Skeletal muscle cell (primary cell): ENCODE results near the gene MBD5.

Experiments used
- DNase-seq: peaks from one replicate; pipeline ENCODE4 v3.0.0-alpha.2; 2010; ENCODE audit warnings: low read depth
- H3K4me3 ChIP-seq: 2 replicates; pipeline ENCODE4 v1.5.1; 2011; ENCODE audit warnings: low read depth, mild to moderate bottlenecking, control low read depth, low read length, moderate library complexity

Gene MBD5

DNA sequence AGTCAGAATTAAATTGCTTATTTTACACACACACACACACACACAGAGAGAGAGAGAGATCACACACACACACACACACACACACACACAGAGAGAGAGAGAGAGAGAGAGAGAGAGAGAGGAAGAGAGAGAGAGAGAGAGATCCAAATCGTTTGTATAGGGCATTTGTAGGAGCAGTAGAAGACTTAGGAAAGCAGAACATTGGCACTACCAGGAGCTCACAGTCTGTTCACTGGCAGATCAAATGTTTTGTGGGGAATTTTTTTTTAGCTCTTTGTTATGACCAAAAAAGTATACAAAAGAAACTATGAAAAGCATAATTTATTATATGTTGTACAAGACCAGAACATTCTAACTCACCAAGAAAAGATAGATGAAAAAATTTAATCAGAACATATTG is 81.8 kb downstream of the MBD5 start:
- no peak for DNase-seq
- H3K4me3 ChIP-seq = no peak overlapping the region

- DNase-seq = no peak
- no peak overlapping the region for H3K4me3 ChIP-seq
Measured at GRCh38 chr2:148103946-148104345, 83.1 kb downstream of the MBD5 start.

DNA sequence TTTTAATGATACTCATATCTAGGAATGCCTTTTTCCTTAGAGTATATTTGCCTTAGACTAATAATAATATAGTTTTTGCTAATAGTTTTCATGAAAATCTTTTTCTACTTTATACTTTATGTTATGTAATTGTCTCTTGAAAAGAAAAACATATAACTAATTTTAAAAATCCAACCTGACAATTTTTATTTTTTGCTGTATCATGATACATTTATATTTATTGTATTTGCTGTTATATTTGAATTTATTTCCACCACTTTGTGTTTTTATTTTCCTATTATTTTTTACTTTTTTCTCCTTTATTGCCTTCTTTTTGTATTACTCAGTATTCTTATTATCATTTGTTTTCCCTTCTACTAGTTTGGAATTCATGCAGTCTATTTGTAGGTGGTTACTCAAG is 85.4 kb downstream of the MBD5 start:
- no peak for DNase-seq
- H3K4me3 ChIP-seq = no peak overlapping the region

GRCh38 chr2:148108385-148108784 is 87.5 kb downstream of the MBD5 start:
- DNase-seq = no peak
- no peak overlapping the region for H3K4me3 ChIP-seq

DNA sequence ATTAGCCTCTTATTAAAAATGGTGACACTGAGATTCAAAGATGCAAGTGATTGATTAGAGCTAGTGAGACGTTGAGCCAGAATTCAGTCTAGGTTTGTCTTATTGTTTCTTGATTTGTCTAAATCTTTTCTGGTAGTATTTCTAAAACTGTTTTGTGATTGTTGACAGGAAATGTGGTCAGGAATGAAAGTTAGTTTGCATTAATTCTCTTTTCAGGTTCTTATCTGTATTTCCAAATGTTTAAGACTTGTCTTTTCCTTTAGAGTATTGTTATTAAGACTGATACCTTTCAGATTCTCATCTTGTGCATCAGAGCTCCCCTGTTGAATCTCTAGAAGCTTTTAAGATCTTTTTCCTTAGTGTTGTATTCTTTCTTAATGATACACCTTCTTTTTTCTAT is 89.3 kb downstream of the MBD5 start:
- H3K4me3 ChIP-seq = no peak overlapping the region
- DNase-seq = no peak

- H3K4me3 ChIP-seq = no peak overlapping the region
- DNase-seq = peak; percentile 68
Measured at GRCh38 chr2:148122788-148123187, 101.9 kb downstream of the MBD5 start.

GRCh38 chr2:148124271-148124670 is 103.4 kb downstream of the MBD5 start:
- H3K4me3 ChIP-seq = no peak overlapping the region
- no peak for DNase-seq

DNA sequence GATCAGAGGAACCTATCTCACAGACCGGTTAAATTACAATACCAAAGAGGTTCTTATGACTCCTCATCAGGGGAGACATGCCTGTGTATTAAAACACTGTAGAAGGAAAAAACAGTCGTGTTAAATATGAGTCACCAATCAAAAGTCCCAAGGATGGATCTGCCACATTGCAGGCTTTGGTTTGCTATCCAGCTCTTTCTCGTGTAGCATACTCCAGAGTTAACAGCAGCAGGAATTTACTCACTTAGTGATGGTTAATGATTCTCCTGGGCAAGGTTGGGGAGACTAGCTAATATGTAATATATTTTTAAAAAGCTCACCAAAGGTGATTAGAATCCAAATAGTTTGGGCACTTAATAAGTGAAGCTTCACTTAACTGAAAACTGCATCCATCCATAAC is 109.7 kb downstream of the MBD5 start:
- peak; percentile 25 for DNase-seq
- H3K4me3 ChIP-seq = no peak overlapping the region

GRCh38 chr2:148132412-148132811 is 111.5 kb downstream of the MBD5 start:
- no peak overlapping the region for H3K4me3 ChIP-seq
- peak; percentile 15 for DNase-seq

DNA sequence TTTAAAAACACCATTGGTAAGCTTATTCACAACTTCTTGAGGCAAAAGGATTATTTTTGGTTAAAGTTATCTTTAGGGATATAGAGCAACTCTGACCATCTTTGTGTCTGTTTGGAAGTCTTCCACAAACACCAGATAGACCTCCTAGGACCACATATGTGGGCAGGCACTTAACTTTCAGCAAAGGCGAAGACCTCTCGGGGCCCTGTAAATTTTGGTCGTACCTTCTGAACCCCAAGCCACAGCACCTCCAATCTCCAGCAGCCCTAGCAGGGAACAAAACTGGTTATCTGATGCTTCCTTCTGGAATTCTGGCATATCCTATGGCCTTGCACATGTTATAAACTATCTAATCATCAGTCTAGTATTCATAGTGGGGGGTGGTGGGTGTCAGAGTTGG is 114.8 kb downstream of the MBD5 start:
- DNase-seq = no peak
- H3K4me3 ChIP-seq = no peak overlapping the region

DNA sequence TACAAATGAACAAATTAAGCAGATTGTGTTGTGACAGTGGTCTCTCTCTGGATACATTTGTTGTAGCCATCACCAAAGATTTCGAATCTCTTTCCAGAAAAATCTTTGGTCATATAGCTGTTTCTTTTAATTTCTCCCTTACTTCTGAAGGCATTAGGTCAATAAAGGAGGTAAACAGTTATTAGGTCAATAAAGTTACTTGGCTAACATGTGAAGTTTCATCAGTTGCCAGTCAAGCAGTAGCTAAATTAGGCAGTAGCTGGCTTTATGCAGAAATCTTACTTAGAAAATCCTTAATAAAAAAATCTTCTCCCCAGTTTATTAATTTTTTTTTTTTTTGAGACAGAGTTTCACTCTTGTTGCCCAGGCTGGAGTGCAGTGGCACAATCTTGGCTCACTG is 115.5 kb downstream of the MBD5 start:
- H3K4me3 ChIP-seq = no peak overlapping the region
- no peak for DNase-seq

- DNase-seq = no peak
- no peak overlapping the region for H3K4me3 ChIP-seq
Measured at GRCh38 chr2:148161909-148162435, 141.1 kb downstream of the MBD5 start.

DNA sequence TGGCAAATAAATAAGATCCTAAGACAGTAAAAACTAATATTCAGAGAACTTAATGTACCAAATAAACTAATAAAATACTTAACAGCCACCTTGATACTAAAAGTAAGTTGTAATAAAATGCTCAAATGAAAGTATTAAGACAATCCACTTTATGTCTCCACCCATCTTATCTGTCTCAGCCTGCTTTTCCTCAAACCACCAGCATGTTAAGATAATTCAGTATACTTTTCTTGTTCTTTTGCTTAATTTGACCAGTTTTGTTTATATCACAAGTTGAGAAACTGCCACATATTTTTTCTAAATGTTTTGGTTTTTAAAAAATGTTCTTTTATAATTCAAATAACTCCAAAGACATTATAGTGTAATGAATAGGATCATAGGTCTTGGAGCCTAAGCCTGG is 142.0 kb downstream of the MBD5 start:
- H3K4me3 ChIP-seq = no peak overlapping the region
- DNase-seq = no peak

DNA sequence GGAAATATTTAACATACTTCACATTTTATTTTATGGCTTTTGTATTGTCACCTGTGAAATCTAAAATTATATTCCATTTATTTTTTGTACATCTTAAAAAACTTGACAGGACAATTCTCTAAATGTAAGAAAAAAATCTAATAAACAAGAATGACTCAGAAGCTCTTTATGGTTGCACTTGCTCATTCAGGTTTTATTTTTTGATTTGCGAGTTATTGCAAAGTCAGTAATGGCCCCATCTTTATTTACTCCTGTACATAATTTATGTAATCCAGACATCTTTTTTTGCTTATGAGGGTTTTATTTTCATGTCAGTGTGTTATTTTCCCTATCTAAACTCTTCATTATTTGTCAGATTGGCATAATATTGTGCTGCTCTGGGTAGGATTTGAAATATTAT is 145.1 kb downstream of the MBD5 start:
- DNase-seq = no peak
- H3K4me3 ChIP-seq = no peak overlapping the region

DNA sequence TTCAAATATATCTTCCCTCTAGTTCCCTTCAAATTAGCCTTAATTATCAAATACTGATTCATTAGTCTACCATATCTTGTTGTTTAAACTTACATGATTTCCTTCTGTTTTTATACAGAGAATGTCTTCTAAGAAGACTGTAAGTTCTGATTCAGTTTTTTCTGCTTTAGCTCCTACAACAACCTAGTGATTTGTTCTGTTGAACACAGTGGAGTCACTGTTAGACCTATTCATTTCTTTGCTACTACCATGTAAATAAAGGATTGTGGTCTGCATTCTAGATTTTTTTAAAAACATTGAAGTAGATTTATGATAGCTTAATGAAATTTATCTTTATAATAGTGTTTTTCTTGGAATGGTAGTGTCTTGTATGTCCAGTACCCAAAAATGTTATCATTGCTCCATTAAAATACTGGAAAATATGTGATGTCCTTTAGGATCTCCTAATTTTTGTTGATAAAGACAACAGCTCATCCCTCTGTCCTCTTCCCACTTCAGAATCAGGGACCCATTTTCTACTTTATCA is 146.4 kb downstream of the MBD5 start:
- no peak for DNase-seq
- H3K4me3 ChIP-seq = no peak overlapping the region

GRCh38 chr2:148167855-148168254 is 147.0 kb downstream of the MBD5 start:
- H3K4me3 ChIP-seq = no peak overlapping the region
- no peak for DNase-seq

- no peak for DNase-seq
- H3K4me3 ChIP-seq = no peak overlapping the region
Measured at GRCh38 chr2:148172131-148172753, 151.4 kb downstream of the MBD5 start.

GRCh38 chr2:148173168-148173567 is 152.3 kb downstream of the MBD5 start:
- H3K4me3 ChIP-seq = no peak overlapping the region
- DNase-seq = no peak

- H3K4me3 ChIP-seq = no peak overlapping the region
- DNase-seq = no peak
Measured at GRCh38 chr2:148177559-148177958, 156.7 kb downstream of the MBD5 start.

GRCh38 chr2:148179724-148180123 is 158.8 kb downstream of the MBD5 start:
- DNase-seq = no peak
- H3K4me3 ChIP-seq = no peak overlapping the region

GRCh38 chr2:148184976-148185375 is 164.1 kb downstream of the MBD5 start:
- DNase-seq = no peak
- H3K4me3 ChIP-seq = no peak overlapping the region

DNA sequence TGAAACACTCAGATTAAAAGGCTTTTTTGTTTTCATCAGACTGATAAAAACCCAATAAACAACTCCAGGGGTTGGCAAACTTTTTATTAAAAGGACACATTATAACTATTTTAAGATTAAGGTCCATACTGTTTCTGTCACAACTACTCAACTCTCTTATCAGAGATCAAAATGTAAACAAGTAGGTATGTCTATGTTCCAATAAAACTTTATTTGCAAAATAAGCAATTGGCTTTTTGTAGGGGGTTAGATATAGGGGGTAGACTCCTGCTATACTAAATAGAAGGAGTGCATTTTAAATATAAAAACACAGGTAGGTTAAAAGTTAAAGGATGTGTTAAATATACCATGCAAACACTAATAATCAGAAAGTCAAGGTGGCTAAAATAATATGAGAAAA is 174.0 kb downstream of the MBD5 start:
- no peak for DNase-seq
- H3K4me3 ChIP-seq = no peak overlapping the region
